Endothelial cell of umbilical vein (primary cell): Measurements from ENCODE around the gene MED13. TPM values are rescaled to one million over a fixed set of nuclear protein-coding genes. Genes with fewer than 3 reads are reported as not detected.

Experiments
- BruUV-seq: library from RNA; stranded (reverse); fragments of 400-500 nt; replicated peaks from 2 replicates; lab custom pipeline; 2021; lab: Mats Ljungman, UMichigan
- CTCF ChIA-PET: fragments of 300-600, 350-600 bp; sonication (Branson Sonifier 250); formaldehyde crosslinking; loops from one replicate; lab custom pipeline; 2021; ENCODE audit warnings: antibody characterized with exemption, inconsistent platforms; lab: Charles Lee
- POLR2A ChIA-PET: fragments of 300-600, 350-600 bp; sonication (Branson Sonifier 250); formaldehyde crosslinking; loops from one replicate; lab custom pipeline; 2021; ENCODE audit warnings: antibody characterized with exemption, inconsistent platforms; lab: Charles Lee
- DNase-seq: peaks from one replicate; pipeline ENCODE4 v3.0.0-alpha.2; 2011; ENCODE audit warnings: low read depth, low spot score
- FAIRE-seq: peaks from 2 replicates; lab custom pipeline; 2011; peaks lifted over from hg19 to GRCh38; lab: Jason Lieb, UNC
- H2AFZ ChIP-seq: 2 replicates; pipeline ENCODE4 v1.6.0; 2012; ENCODE audit warnings: low read depth, low read length, control low read depth, inconsistent platforms
- H3K27ac ChIP-seq: 2 replicates; pipeline ENCODE4 v1.5.1; 2011; ENCODE audit warnings: low read depth, mild to moderate bottlenecking, control low read depth, low read length, moderate library complexity; ENCODE audit not compliant: insufficient read depth
- H3K27me3 ChIP-seq, 2 experiments: 2 replicates each; pipeline versions ENCODE4 v1.6.0 to v1.6.1; 2011; ENCODE audit warnings: low read length in 2 of 2, mixed read lengths in 1 of 2; ENCODE audit not compliant: control insufficient read depth in 2 of 2, insufficient read depth in 2 of 2
- H3K36me3 ChIP-seq, 2 experiments: 2 replicates in 1 of 2; 3 replicates in 1 of 2; pipeline ENCODE4 v1.5.1; 2011; ENCODE audit warnings: low read length in 2 of 2, mild to moderate bottlenecking in 1 of 2, moderate library complexity in 1 of 2; ENCODE audit not compliant: control insufficient read depth in 2 of 2, insufficient read depth in 2 of 2; ENCODE audit errors: extremely low read depth in 1 of 2
- H3K4me1 ChIP-seq: 3 replicates; pipeline ENCODE4 v1.5.1; 2011; ENCODE audit warnings: mild to moderate bottlenecking, low read length; ENCODE audit not compliant: control insufficient read depth, insufficient read depth; ENCODE audit errors: extremely low read depth
- H3K4me2 ChIP-seq: 2 replicates; pipeline ENCODE4 v1.6.1; 2011; ENCODE audit warnings: low read length, control low read depth, mixed read lengths; ENCODE audit not compliant: insufficient read depth
- H3K4me3 ChIP-seq, 3 experiments: fragments of 200-600 bp in 1 of 3; sonication (generic), shearing (Covaris generic) in 1 of 3; replicated peaks in 1 of 3; 2 replicates each; pipeline ENCODE4 v1.5.1; 2011 to 2016; ENCODE audit warnings: control low read depth in 3 of 3, low read length in 3 of 3, mild to moderate bottlenecking in 2 of 3, inconsistent platforms in 1 of 3, low read depth in 1 of 3, moderate library complexity in 1 of 3; ENCODE audit not compliant: insufficient read depth in 1 of 3
- H3K79me2 ChIP-seq: 2 replicates; pipeline ENCODE4 v1.6.0; 2012; ENCODE audit warnings: low read length, inconsistent platforms; ENCODE audit not compliant: control insufficient read depth, insufficient read depth
- H3K9ac ChIP-seq: replicated peaks from 2 replicates; pipeline ENCODE3; 2011; ENCODE audit warnings: low read length, control low read depth; ENCODE audit not compliant: insufficient read depth; ENCODE audit errors: extremely low read depth
- H3K9me1 ChIP-seq: replicated peaks from 3 replicates; pipeline ENCODE4 v1.6.0; 2011; ENCODE audit warnings: mild to moderate bottlenecking, low read length; ENCODE audit not compliant: control insufficient read depth, insufficient read depth; ENCODE audit errors: extremely low read depth
- H3K9me3 ChIP-seq: replicated peaks from 2 replicates; pipeline ENCODE4 v1.5.1; 2012; ENCODE audit warnings: low read length, inconsistent platforms; ENCODE audit not compliant: control insufficient read depth, insufficient read depth
- H4K20me1 ChIP-seq: replicated peaks from 2 replicates; pipeline ENCODE3; 2011; ENCODE audit warnings: mild to moderate bottlenecking, low read length; ENCODE audit not compliant: control insufficient read depth, insufficient read depth; ENCODE audit errors: extremely low read depth
- CTCF ChIP-seq, 2 donors: IDR thresholded peaks; 1 replicate in 1 of 2; 2 replicates in 1 of 2; pipeline ENCODE4 v1.5.1; 2011; ENCODE audit warnings: low read length in 2 of 2, mild to moderate bottlenecking in 2 of 2, moderate library complexity in 2 of 2, control low read depth in 1 of 2, inconsistent platforms in 1 of 2, low read depth in 1 of 2; ENCODE audit not compliant: insufficient read depth in 1 of 2; ENCODE audit errors: extremely low read depth in 1 of 2
- EZH2 ChIP-seq: IDR thresholded peaks from 2 replicates; pipeline ENCODE4 v1.6.1; 2012; ENCODE audit warnings: borderline replicate concordance, low read depth, mild to moderate bottlenecking, moderate library complexity, low read length, inconsistent platforms; ENCODE audit not compliant: severe bottlenecking
- FOS ChIP-seq: IDR thresholded peaks from 2 replicates; pipeline ENCODE4 v1.6.1; 2011; ENCODE audit warnings: mild to moderate bottlenecking, low read length, moderate library complexity, borderline replicate concordance; ENCODE audit not compliant: insufficient read depth
- GATA2 ChIP-seq: IDR thresholded peaks from 2 replicates; pipeline ENCODE4 v1.7.0; 2011; ENCODE audit warnings: low read depth, mild to moderate bottlenecking, moderate library complexity, mixed read lengths, low read length; ENCODE audit not compliant: insufficient read length, insufficient read depth
- JUN ChIP-seq: IDR thresholded peaks from 2 replicates; pipeline ENCODE4 v1.6.1; 2011; ENCODE audit warnings: borderline replicate concordance, low read depth; ENCODE audit not compliant: insufficient read length, insufficient read depth
- MAX ChIP-seq: IDR thresholded peaks from 2 replicates; pipeline ENCODE4 v1.6.1; 2011; ENCODE audit not compliant: insufficient read depth, insufficient read length
- MYC ChIP-seq: IDR thresholded peaks from one replicate; pipeline ENCODE4 v1.6.1; 2011; ENCODE audit warnings: mild to moderate bottlenecking, low read depth, low read length
- POLR2A ChIP-seq: IDR thresholded peaks from 2 replicates; pipeline ENCODE4 v1.6.1; 2012; ENCODE audit warnings: low read depth, mild to moderate bottlenecking, control low read depth, low read length
- POLR2AphosphoS5 ChIP-seq: IDR thresholded peaks from 2 replicates; pipeline ENCODE4 v1.6.1; 2012; ENCODE audit warnings: low read depth, mild to moderate bottlenecking, control low read depth, low read length, moderate library complexity; ENCODE audit not compliant: insufficient read depth
- dilution Hi-C: fragments of 300-500 bp; cut with MboI; formaldehyde crosslinking; loops from one replicate; pipeline ENCODE4 v1.15.0; 2019; ENCODE audit warnings: low sequenced_read_pairs; ENCODE audit not compliant: extremely low pct_ligation_motif_present
- intact Hi-C: fragments of 100-400 bp; cut with micrococcal nuclease; formaldehyde crosslinking; loops from one replicate; pipeline ENCODE4 v1.10.0; 2022
- polyA plus RNA-seq, 4 experiments: library from polyadenylated mRNA; depleted of rRNA in 3 of 4; stranded (reverse) in 3 of 4; unstranded in 1 of 4; fragments of >200 nt; gene quantifications; 2 replicates each; pipeline versions ENCODE4 v1.2.1 to v1.2.3, GENCODE V29; 2011 to 2012; ENCODE audit warnings: missing spikeins in 1 of 4
- total RNA-seq: library from RNA; stranded (reverse); gene quantifications from 2 replicates; pipeline ENCODE4 v1.2.3, GENCODE V29; 2021

The MED13 gene
- total and polyA plus RNA-seq, 2 donors (not counting 3 experiments of a cell fraction or from before 2014, with no cell fraction given) = 11.6 to 49.6 TPM

- H3K36me3 ChIP-seq = no peaks in the 10 kb centered on the region
- H4K20me1 ChIP-seq = peaks cover 4% of the 10 kb centered on the region
- H2AFZ ChIP-seq = no peak overlapping the region
- no peaks in the 10 kb centered on the region for H3K27me3 ChIP-seq
- H3K4me2 ChIP-seq = no peak overlapping the region
- DNase-seq = peak; percentile 39
- H3K4me3 ChIP-seq = no peak overlapping the region
- dilution Hi-C loops (no loop called here), intact Hi-C loops (no loop called here)
- TF ChIP-seq POLR2AphosphoS5 (no peak), MYC (no peak), FOS (no peak), MAX (no peak), JUN (no peak), CTCF (IDR thresholded peaks at IDR 0.05; ENCODE audit: extremely low read depth in 1 of 2, insufficient read depth in 1 of 2, low read depth in 1 of 2, low read length in 2 of 2) (no peak), GATA2 (no peak), POLR2A (no peak), EZH2 (no peak)
- H3K9me1 ChIP-seq = no peaks in the 10 kb centered on the region
- H3K79me2 ChIP-seq = peaks cover 9% of the 10 kb centered on the region
- peak overlapping the region; percentile 55 for H3K27ac ChIP-seq
- no peaks in the 10 kb centered on the region for H3K9me3 ChIP-seq
- ChIA-PET POLR2A (no interaction called here), CTCF (interaction anchor here (1.3 kb wide), 1 partner anchor 48 kb away, joined by 4 read pairs; no protein-coding TSS in a partner anchor)
- H3K9ac ChIP-seq = peak overlapping the region; percentile 4
- peaks cover 6% of the 10 kb centered on the region for H3K4me1 ChIP-seq
- BruUV-seq = TSS peak; percentile 29
- peak; percentile 33 for FAIRE-seq
Observed at GRCh38 chr17:62017496-62017895, 47.6 kb downstream of the MED13 start.
